ENCODE results near the gene SLC22A7. TPM values are rescaled to one million over a fixed set of nuclear protein-coding genes. Genes with fewer than 3 reads are reported as not detected.

SLC22A7 gene
- total and polyA plus RNA-seq, 2 of the 8 experiments (the other 6 are each of a cell fraction or from before 2014, with no cell fraction given), result not detected

DNA sequence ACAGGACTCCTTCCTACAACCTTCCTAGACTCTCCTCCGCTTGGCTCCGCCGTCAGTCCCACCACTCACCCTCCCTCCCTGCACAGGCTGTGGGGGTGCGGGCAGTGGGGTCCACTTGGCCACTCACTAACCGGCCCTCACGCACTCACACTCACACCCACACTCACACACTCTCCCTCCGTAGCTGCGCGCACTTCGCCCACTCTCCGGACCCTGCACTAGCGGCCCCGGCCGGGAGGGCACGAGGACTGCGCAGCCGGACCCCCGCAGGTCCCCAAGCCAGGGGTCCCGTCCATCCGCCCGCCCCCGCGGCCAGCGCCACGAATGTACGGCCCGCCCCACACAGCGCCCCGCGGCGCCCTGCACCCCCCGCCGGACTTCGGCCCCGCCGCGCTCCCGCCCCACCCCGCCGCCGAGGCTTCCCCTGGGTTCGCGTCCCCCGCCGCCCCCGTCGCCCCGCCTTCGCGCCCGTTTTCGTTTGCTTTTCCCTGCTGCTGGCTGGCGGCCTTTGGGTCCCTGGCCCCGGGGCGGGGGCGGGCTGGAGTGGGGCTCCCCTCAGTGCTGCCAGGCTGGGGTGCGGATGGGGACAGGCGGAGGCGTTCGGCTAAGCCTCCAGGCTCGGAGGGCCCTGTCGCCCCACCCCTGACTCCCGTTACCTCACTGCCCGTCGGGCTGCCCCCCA, 23.0 kb upstream of the SLC22A7 start:
- Histone ChIP-seq H2AK5ac (ENCODE audit: low read depth, low read length) (no peak overlapping the region), H3K27me3 (replicated peaks in 1 of 4; ENCODE audit: control insufficient read depth in 3 of 4, extremely low read depth in 1 of 4, insufficient read depth in 3 of 4, low read length in 3 of 4) (peaks cover 12 to 48% (median 37%) of the 10 kb centered on the region in 4 experiments), H3K9ac (replicated peaks in 1 of 4; ENCODE audit: extremely low read depth in 1 of 4, low read depth in 3 of 4, low read length in 3 of 4) (peak overlapping the region in 1 of 4 experiments; percentile 25; a peak in 1 of 7 replicates), H3K23me2 (ENCODE audit: low read depth, low read length) (peaks cover 11% of the 10 kb centered on the region), H2BK120ac (replicated peaks; ENCODE audit: low read depth, low read length) (no peak overlapping the region), H3K79me1 (ENCODE audit: low read depth, low read length) (no peaks in the 10 kb centered on the region), H2BK12ac (ENCODE audit: low read depth, low read length) (peak overlapping the region; percentile 87; the same call in 1 of the 2 replicates), H3K56ac (replicated peaks; ENCODE audit: insufficient read length, low read depth, low read length) (no peak overlapping the region), H3K9me3 (ENCODE audit: insufficient read depth in 2 of 2, low read depth in 1 of 2, low read length in 1 of 2) (no peaks in the 10 kb centered on the region), H4K91ac (replicated peaks; ENCODE audit: insufficient read length, low read length) (peak overlapping the region; percentile 34), H3K4me3 (ENCODE audit: extremely low read depth in 1 of 4, insufficient read depth in 2 of 4, low read depth in 3 of 4, low read length in 4 of 4) (peak overlapping the region; percentile 28 to 66 (median 46)), H3K79me2 (ENCODE audit: control insufficient read depth in 1 of 2, insufficient read depth in 2 of 2, low read length in 2 of 2) (no peaks in the 10 kb centered on the region), H2BK5ac (ENCODE audit: low read depth, low read length) (no peak overlapping the region), H4K5ac (ENCODE audit: insufficient read length, low read depth, low read length) (no peak overlapping the region), H3K14ac (ENCODE audit: insufficient read length) (no peak overlapping the region), H4K8ac (ENCODE audit: extremely low read depth, insufficient read depth, low read length) (no peak overlapping the region), H3K4me2 (ENCODE audit: insufficient read depth in 1 of 2, low read depth in 2 of 2, low read length in 2 of 2) (peak overlapping the region; percentile 71 to 88), H2AFZ (ENCODE audit: low read length) (peak overlapping the region; percentile 65; the same call in 1 of the 2 replicates), H2BK20ac (ENCODE audit: low read length) (no peak overlapping the region), H3K23ac (ENCODE audit: insufficient read length) (no peak overlapping the region), H3K4ac (replicated peaks; ENCODE audit: insufficient read length, low read depth, low read length) (no peak overlapping the region), H2BK15ac (ENCODE audit: low read length) (no peak overlapping the region; the same call in 1 of the 2 replicates), H3K36me3 (ENCODE audit: control insufficient read depth in 2 of 4, insufficient read depth in 4 of 4, low read length in 3 of 4) (no peaks in the 10 kb centered on the region), H3K27ac (ENCODE audit: low read depth, low read length) (no peak overlapping the region), H4K20me1 (replicated peaks in 1 of 2; ENCODE audit: control insufficient read depth in 1 of 2, insufficient read depth in 2 of 2, low read length in 2 of 2) (no peaks in the 10 kb centered on the region), H3K18ac (ENCODE audit: extremely low read depth, low read length) (peak overlapping the region; percentile 78; the same call in 1 of the 2 replicates), H3K4me1 (replicated peaks in 1 of 4; ENCODE audit: control insufficient read depth in 3 of 4, insufficient read depth in 4 of 4, low read length in 3 of 4) (peaks cover 4 to 34% (median 26%) of the 10 kb centered on the region in 4 experiments)
- 11% methylated on average over 11 of the region's 65 CpGs; no CpG with 5 or more reads in 1 of the 2 experiments for WGBS, 2 experiments (ENCODE audit: extremely low coverage in 1 of 2, insufficient coverage in 1 of 2, insufficient read length in 1 of 2, insufficient replicate concordance in 2 of 2, low coverage in 1 of 2, low lambda C conversion rate in 2 of 2, missing lambda C conversion rate in 1 of 2)
- no peak for FAIRE-seq
- ChIA-PET CTCF (ENCODE audit: partially characterized antibody) (interaction anchor here (1.4 to 3.2 kb wide), 4 partner anchors 11 to 60 kb away, joined by 3 to 16 read pairs (median 12); no protein-coding TSS in a partner anchor), POLR2A (ENCODE audit: partially characterized antibody) (interaction anchor here (0.7 to 1.5 kb wide), 3 partner anchors 16 to 24 kb away, joined by 3 read pairs; no protein-coding TSS in a partner anchor)
- DNase-seq (ENCODE audit: low read depth in 1 of 2, low spot score in 2 of 2), result no peak
- TF ChIP-seq EZH2 (IDR thresholded peaks at IDR 0.05; ENCODE audit: low read depth, low read length, severe bottlenecking), result peak; percentile 35
- peak; percentile 77 for TF ChIP-seq ASH2L (IDR thresholded peaks at IDR 0.05; ENCODE audit: low read length)
- peak; percentile 62 for TF ChIP-seq SUZ12 (IDR thresholded peaks at IDR 0.05; ENCODE audit: low read length)
- TF ChIP-seq KDM4A (IDR thresholded peaks at IDR 0.05; ENCODE audit: low read depth, low read length, severe bottlenecking), result peak; percentile 58
- TF ChIP-seq, protein P1, sequence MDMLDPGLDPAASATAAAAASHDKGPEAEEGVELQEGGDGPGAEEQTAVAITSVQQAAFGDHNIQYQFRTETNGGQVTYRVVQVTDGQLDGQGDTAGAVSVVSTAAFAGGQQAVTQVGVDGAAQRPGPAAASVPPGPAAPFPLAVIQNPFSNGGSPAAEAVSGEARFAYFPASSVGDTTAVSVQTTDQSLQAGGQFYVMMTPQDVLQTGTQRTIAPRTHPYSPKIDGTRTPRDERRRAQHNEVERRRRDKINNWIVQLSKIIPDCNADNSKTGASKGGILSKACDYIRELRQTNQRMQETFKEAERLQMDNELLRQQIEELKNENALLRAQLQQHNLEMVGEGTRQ (IDR thresholded peaks at IDR 0.05; ENCODE audit: low read length), result no peak
